Panc1 (cell line): ENCODE results near the gene TMOD2. TPM values are rescaled to one million over a fixed set of nuclear protein-coding genes. Genes with fewer than 3 reads are reported as not detected.

Source experiments
- ATAC-seq: fragments of 200-7000 bp; cut with Tn5 transposase; 2 replicates; pipeline ENCODE4 v1.9.1; 2020; ENCODE audit warnings: mild to moderate bottlenecking, moderate library complexity
- BruUV-seq: library from RNA; stranded (reverse); fragments of 400-500 nt; replicated peaks from 2 replicates; lab custom pipeline; 2021; lab: Mats Ljungman, UMichigan
- CTCF ChIA-PET: fragments of 300-600 bp; sonication (Branson Sonifier 250); formaldehyde crosslinking; loops from one replicate; lab custom pipeline; 2022; ENCODE audit warnings: antibody characterized with exemption; lab: Charles Lee
- POLR2A ChIA-PET: fragments of 300-600 bp; sonication (Branson Sonifier 250); formaldehyde crosslinking; loops from one replicate; lab custom pipeline; 2022; ENCODE audit warnings: antibody characterized with exemption; lab: Charles Lee
- DNase-seq: peaks from one replicate; pipeline ENCODE4 v3.0.0-alpha.2; 2010; ENCODE audit warnings: low read depth, low spot score
- H3K27ac ChIP-seq: 2 replicates; pipeline ENCODE4 v1.5.1; 2011; ENCODE audit warnings: mild to moderate bottlenecking, low read length, inconsistent platforms
- H3K27me3 ChIP-seq: fragments of 200-500 bp; sonication (Bioruptor generic); 2 replicates; pipeline ENCODE4 v1.6.0; 2014; ENCODE audit warnings: low read length, inconsistent platforms; ENCODE audit not compliant: control insufficient read depth, insufficient read depth
- H3K36me3 ChIP-seq: fragments of 200-500 bp; sonication (Bioruptor generic); 2 replicates; pipeline ENCODE4 v1.5.1; 2014; ENCODE audit warnings: inconsistent platforms, mild to moderate bottlenecking, low read length, moderate library complexity; ENCODE audit not compliant: control insufficient read depth, insufficient read depth
- H3K4me1 ChIP-seq: 2 replicates; pipeline ENCODE4 v1.5.1; 2011; ENCODE audit warnings: inconsistent platforms, mild to moderate bottlenecking, low read length, moderate library complexity; ENCODE audit not compliant: control insufficient read depth, insufficient read depth
- H3K4me3 ChIP-seq, 2 experiments: 2 replicates each; pipeline ENCODE4 v1.5.1; 2011 to 2012; ENCODE audit warnings: low read depth in 2 of 2, low read length in 2 of 2, mild to moderate bottlenecking in 2 of 2, inconsistent platforms in 1 of 2, moderate library complexity in 1 of 2
- H3K9me3 ChIP-seq: fragments of 200-500 bp; sonication (Bioruptor generic); 2 replicates; pipeline ENCODE4 v1.5.1; 2014; ENCODE audit warnings: low read depth, mild to moderate bottlenecking, inconsistent platforms, low read length, moderate library complexity; ENCODE audit not compliant: control insufficient read depth, insufficient read depth
- CTCF ChIP-seq: fragments of 450-650 bp; IDR thresholded peaks from 2 replicates; pipeline ENCODE4 v1.5.1; 2017; ENCODE audit warnings: mild to moderate bottlenecking
- POLR2AphosphoS5 ChIP-seq: IDR thresholded peaks from 2 replicates; pipeline ENCODE4 v1.6.1; 2012; ENCODE audit warnings: mild to moderate bottlenecking, low read depth, low read length, moderate library complexity
- SIN3A ChIP-seq: IDR thresholded peaks from 2 replicates; pipeline ENCODE4 v1.6.1; 2012; ENCODE audit warnings: low read depth, mild to moderate bottlenecking, low read length, moderate library complexity, borderline replicate concordance; ENCODE audit not compliant: insufficient read depth
- TCF7L2 ChIP-seq: IDR thresholded peaks from 2 replicates; pipeline ENCODE4 v1.6.1; 2011; ENCODE audit warnings: mild to moderate bottlenecking, low read depth, low read length, inconsistent platforms
- in situ Hi-C: cut with HindIII; loops from 2 replicates; pipeline ENCODE4 v1.10.0; 2016; ENCODE audit warnings: low sequenced_read_pairs, low pct_unique_long_range_greater_than_20kb
- intact Hi-C: fragments of 100-400 bp; cut with micrococcal nuclease; formaldehyde crosslinking; loops from one replicate; pipeline ENCODE4 v1.10.0; 2022; ENCODE audit not compliant: unreplicated experiment
- total RNA-seq: library from RNA; stranded (reverse); gene quantifications from one replicate; pipeline ENCODE4 v1.2.1, GENCODE V29; 2021; ENCODE audit not compliant: unreplicated experiment
- TF ChIP-seq, protein P1 (sequence below), 2 experiments: IDR thresholded peaks; 2 replicates each; pipeline ENCODE4 v1.6.1; 2011 to 2012; ENCODE audit warnings: low read depth in 2 of 2, control low read depth in 1 of 2, low read length in 1 of 2, mild to moderate bottlenecking in 1 of 2, moderate library complexity in 1 of 2; ENCODE audit not compliant: insufficient read depth in 1 of 2

The TMOD2 gene
- total RNA-seq, 1 experiment from 2014 or later = 1.7 TPM

GRCh38 chr15:51846463-51847230 lies 95.2 kb downstream of the TMOD2 start:
- DNase-seq (no peak), ATAC-seq (no peak)
- Histone ChIP-seq H3K4me1 (peaks cover 32% of the 10 kb centered on the region), H3K36me3 (no peaks in the 10 kb centered on the region), H3K27ac (no peak overlapping the region), H3K4me3 (no peak overlapping the region), H3K9me3 (no peaks in the 10 kb centered on the region), H3K27me3 (no peaks in the 10 kb centered on the region)
- ChIA-PET CTCF (no interaction called here), POLR2A (no interaction called here)
- intact Hi-C loops (no loop called here), in situ Hi-C loops (no loop called here)
- no TSS peak for BruUV-seq
- TF ChIP-seq SIN3A (no peak), POLR2AphosphoS5 (no peak), TCF7L2 (no peak), CTCF (no peak)
- TF ChIP-seq, protein P1, sequence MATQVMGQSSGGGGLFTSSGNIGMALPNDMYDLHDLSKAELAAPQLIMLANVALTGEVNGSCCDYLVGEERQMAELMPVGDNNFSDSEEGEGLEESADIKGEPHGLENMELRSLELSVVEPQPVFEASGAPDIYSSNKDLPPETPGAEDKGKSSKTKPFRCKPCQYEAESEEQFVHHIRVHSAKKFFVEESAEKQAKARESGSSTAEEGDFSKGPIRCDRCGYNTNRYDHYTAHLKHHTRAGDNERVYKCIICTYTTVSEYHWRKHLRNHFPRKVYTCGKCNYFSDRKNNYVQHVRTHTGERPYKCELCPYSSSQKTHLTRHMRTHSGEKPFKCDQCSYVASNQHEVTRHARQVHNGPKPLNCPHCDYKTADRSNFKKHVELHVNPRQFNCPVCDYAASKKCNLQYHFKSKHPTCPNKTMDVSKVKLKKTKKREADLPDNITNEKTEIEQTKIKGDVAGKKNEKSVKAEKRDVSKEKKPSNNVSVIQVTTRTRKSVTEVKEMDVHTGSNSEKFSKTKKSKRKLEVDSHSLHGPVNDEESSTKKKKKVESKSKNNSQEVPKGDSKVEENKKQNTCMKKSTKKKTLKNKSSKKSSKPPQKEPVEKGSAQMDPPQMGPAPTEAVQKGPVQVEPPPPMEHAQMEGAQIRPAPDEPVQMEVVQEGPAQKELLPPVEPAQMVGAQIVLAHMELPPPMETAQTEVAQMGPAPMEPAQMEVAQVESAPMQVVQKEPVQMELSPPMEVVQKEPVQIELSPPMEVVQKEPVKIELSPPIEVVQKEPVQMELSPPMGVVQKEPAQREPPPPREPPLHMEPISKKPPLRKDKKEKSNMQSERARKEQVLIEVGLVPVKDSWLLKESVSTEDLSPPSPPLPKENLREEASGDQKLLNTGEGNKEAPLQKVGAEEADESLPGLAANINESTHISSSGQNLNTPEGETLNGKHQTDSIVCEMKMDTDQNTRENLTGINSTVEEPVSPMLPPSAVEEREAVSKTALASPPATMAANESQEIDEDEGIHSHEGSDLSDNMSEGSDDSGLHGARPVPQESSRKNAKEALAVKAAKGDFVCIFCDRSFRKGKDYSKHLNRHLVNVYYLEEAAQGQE (IDR thresholded peaks at IDR 0.05; ENCODE audit: insufficient read depth in 1 of 2, low read depth in 2 of 2, low read length in 1 of 2) = no peak

DNA sequence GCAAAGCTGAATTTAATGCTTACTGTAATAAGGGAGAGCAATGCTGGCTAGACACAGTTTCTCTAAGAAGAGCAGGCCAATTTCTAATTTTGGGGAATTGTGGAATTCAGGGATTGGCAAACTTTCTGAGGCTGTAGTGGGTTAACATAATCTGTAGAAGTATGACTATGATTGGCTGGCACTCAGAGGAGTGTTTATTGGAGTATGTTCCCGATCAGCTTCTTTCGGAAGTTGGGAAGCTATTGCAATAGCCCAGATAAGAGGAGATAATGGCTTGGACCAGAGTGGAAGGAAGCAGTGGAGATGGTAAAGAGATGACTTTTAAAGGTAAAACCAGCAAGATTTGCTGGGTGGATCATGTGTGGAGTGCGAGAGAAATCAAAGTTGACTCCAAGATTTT lies 97.4 kb downstream of the TMOD2 start:
- BruUV-seq = no TSS peak
- H3K27me3 ChIP-seq = no peaks in the 10 kb centered on the region
- in situ Hi-C loops = no loop called here
- POLR2A ChIA-PET = no interaction called here
- DNase-seq (no peak), ATAC-seq (no peak)
- CTCF ChIA-PET = interaction anchor here (0.7 kb wide), 1 partner anchor 236 kb away, joined by 3 read pairs; no protein-coding TSS in a partner anchor
- no peak overlapping the region for H3K4me3 ChIP-seq
- peaks cover 23% of the 10 kb centered on the region for H3K4me1 ChIP-seq
- no peak for TF ChIP-seq TCF7L2
- TF ChIP-seq SIN3A = no peak
- TF ChIP-seq POLR2AphosphoS5 = no peak
- TF ChIP-seq, protein P1 (IDR thresholded peaks at IDR 0.05; ENCODE audit: insufficient read depth in 1 of 2, low read depth in 2 of 2, low read length in 1 of 2) = no peak
- no peak for TF ChIP-seq CTCF
- no peaks in the 10 kb centered on the region for H3K9me3 ChIP-seq
- intact Hi-C loops = no loop called here
- H3K27ac ChIP-seq = no peak overlapping the region
- no peaks in the 10 kb centered on the region for H3K36me3 ChIP-seq
